Neural cell (in vitro differentiated cells): ENCODE results near the gene COL27A1. TPM values are rescaled to one million over a fixed set of nuclear protein-coding genes. Genes with fewer than 3 reads are reported as not detected.
"Not testable (repeated sequence)": the region's sequence is repeated elsewhere in the genome, so short reads cannot be mapped to it uniquely, and the experiment has no call there.

Source experiments
- H2AFZ ChIP-seq: fragments of 200-600, 300-800 bp; sonication (generic), shearing (Covaris generic); 2 replicates; pipeline ENCODE4 v1.6.0; 2014; ENCODE audit warnings: low read depth, mild to moderate bottlenecking, antibody characterized with exemption, low read length, moderate library complexity
- H3F3A ChIP-seq: fragments of 200-600 bp; shearing (Covaris generic); 2 replicates; pipeline ENCODE4 v1.6.1; 2016; ENCODE audit warnings: mild to moderate bottlenecking, moderate library complexity, mixed read lengths, antibody characterized with exemption, low read length; ENCODE audit not compliant: insufficient read depth, poor library complexity, severe bottlenecking
- H3K27ac ChIP-seq: fragments of 200-600, 300-800 bp; sonication (generic), shearing (Covaris generic); 2 replicates; pipeline ENCODE4 v1.5.1; 2014; ENCODE audit warnings: mild to moderate bottlenecking, low read length, moderate library complexity
- H3K27me3 ChIP-seq: fragments of 300-800, 200-600 bp; sonication (generic), shearing (Covaris generic); 2 replicates; pipeline ENCODE4 v1.6.0; 2014; ENCODE audit warnings: mild to moderate bottlenecking, low read depth, low read length, moderate library complexity; ENCODE audit not compliant: insufficient read depth
- H3K36me3 ChIP-seq: fragments of 300-800, 200-600 bp; sonication (generic), shearing (Covaris generic); 2 replicates; pipeline ENCODE4 v1.5.1; 2014; ENCODE audit warnings: mild to moderate bottlenecking, antibody characterized with exemption, low read length, moderate library complexity; ENCODE audit not compliant: insufficient read depth
- H3K4me2 ChIP-seq: fragments of 300-800, 200-600 bp; sonication (generic), shearing (Covaris generic); 2 replicates; pipeline ENCODE4 v1.6.0; 2014; ENCODE audit warnings: mild to moderate bottlenecking, low read length
- H3K4me3 ChIP-seq: fragments of 300-800, 200-600 bp; sonication (generic), shearing (Covaris generic); 2 replicates; pipeline ENCODE4 v1.5.1; 2014; ENCODE audit warnings: mild to moderate bottlenecking, low read length, moderate library complexity
- H3K79me2 ChIP-seq: fragments of 200-600 bp; shearing (Covaris generic); replicated peaks from 2 replicates; pipeline ENCODE4 v1.6.0; 2014; ENCODE audit warnings: mild to moderate bottlenecking, low read length, moderate library complexity; ENCODE audit not compliant: insufficient read depth
- H3K9ac ChIP-seq: fragments of 300-800, 200-600 bp; sonication (generic), shearing (Covaris generic); 2 replicates; pipeline ENCODE4 v1.6.1; 2016; ENCODE audit warnings: mild to moderate bottlenecking, low read length, mixed read lengths
- H3K9me2 ChIP-seq: fragments of 200-600 bp; shearing (Covaris generic); 2 replicates; pipeline ENCODE4 v1.6.1; 2016; ENCODE audit warnings: mild to moderate bottlenecking, low read length, mixed read lengths; ENCODE audit not compliant: insufficient read depth
- H3K9me3 ChIP-seq: fragments of 200-600, 300-800 bp; sonication (generic), shearing (Covaris generic); 2 replicates; pipeline ENCODE4 v1.6.1; 2016; ENCODE audit warnings: mild to moderate bottlenecking, mixed run types, low read length, moderate library complexity, mixed read lengths
- H4K20me1 ChIP-seq: fragments of 200-600 bp; shearing (Covaris generic); 2 replicates; pipeline ENCODE4 v1.6.1; 2016; ENCODE audit warnings: mild to moderate bottlenecking, mixed run types; ENCODE audit not compliant: insufficient read depth
- EP300 ChIP-seq: fragments of 450-650 bp; conservative IDR thresholded peaks from 2 replicates; pipeline ENCODE4 v1.6.1; 2014; ENCODE audit warnings: antibody characterized with exemption, mild to moderate bottlenecking, moderate library complexity; ENCODE audit not compliant: poor library complexity, severe bottlenecking
- EZH2 ChIP-seq: fragments of 200-600, 300-800 bp; shearing (Covaris generic), sonication (generic); IDR thresholded peaks from 2 replicates; pipeline ENCODE4 v1.6.1; 2014; ENCODE audit warnings: antibody characterized with exemption, low read length, borderline replicate concordance, mild to moderate bottlenecking; ENCODE audit not compliant: insufficient read depth, poor library complexity, severe bottlenecking
- MXI1 ChIP-seq: fragments of 450-650 bp; conservative IDR thresholded peaks from 2 replicates; pipeline ENCODE4 v1.6.1; 2014; ENCODE audit warnings: antibody characterized with exemption, mild to moderate bottlenecking; ENCODE audit not compliant: poor library complexity, severe bottlenecking
- RAD21 ChIP-seq: fragments of 450-650 bp; conservative IDR thresholded peaks from 2 replicates; pipeline ENCODE4 v1.6.1; 2014; ENCODE audit warnings: antibody characterized with exemption, mild to moderate bottlenecking, moderate library complexity
- REST ChIP-seq: IDR thresholded peaks from 2 replicates; pipeline ENCODE4 v1.6.1; 2012; ENCODE audit warnings: borderline replicate concordance
- SMC3 ChIP-seq: fragments of 450-650 bp; conservative IDR thresholded peaks from 2 replicates; pipeline ENCODE4 v1.6.1; 2014; ENCODE audit warnings: antibody characterized with exemption, mild to moderate bottlenecking, moderate library complexity; ENCODE audit not compliant: poor library complexity
- TAF1 ChIP-seq: IDR thresholded peaks from 2 replicates; pipeline ENCODE4 v1.6.1; 2012; ENCODE audit warnings: low read depth
- polyA plus RNA-seq: library from polyadenylated mRNA; depleted of rRNA; stranded (reverse); fragments of >200 nt; gene quantifications from 2 replicates; pipeline ENCODE4 v1.2.3, GENCODE V29; 2014
- TF ChIP-seq, protein P1 (sequence below): fragments of 450-650 bp; IDR thresholded peaks from 2 replicates; pipeline ENCODE4 v1.5.1; 2014; ENCODE audit warnings: antibody characterized with exemption, mild to moderate bottlenecking, moderate library complexity; ENCODE audit not compliant: poor library complexity, severe bottlenecking

Gene COL27A1
- polyA plus RNA-seq, 1 donor from 2014 or later, result 0.25 TPM

- Histone ChIP-seq H2AFZ (no peak overlapping the region), H3K9ac (no peak overlapping the region), H3K27me3 (no peaks in the 10 kb centered on the region), H3K9me3 (no peaks in the 10 kb centered on the region), H3K36me3 (no peaks in the 10 kb centered on the region), H3K4me2 (no peak overlapping the region), H4K20me1 (no peaks in the 10 kb centered on the region), H3K27ac (no peak overlapping the region), H3K79me2 (no peaks in the 10 kb centered on the region), H3K4me3 (no peak overlapping the region), H3K9me2 (no peaks in the 10 kb centered on the region), H3F3A (no peaks in the 10 kb centered on the region)
- TF ChIP-seq, protein P1, sequence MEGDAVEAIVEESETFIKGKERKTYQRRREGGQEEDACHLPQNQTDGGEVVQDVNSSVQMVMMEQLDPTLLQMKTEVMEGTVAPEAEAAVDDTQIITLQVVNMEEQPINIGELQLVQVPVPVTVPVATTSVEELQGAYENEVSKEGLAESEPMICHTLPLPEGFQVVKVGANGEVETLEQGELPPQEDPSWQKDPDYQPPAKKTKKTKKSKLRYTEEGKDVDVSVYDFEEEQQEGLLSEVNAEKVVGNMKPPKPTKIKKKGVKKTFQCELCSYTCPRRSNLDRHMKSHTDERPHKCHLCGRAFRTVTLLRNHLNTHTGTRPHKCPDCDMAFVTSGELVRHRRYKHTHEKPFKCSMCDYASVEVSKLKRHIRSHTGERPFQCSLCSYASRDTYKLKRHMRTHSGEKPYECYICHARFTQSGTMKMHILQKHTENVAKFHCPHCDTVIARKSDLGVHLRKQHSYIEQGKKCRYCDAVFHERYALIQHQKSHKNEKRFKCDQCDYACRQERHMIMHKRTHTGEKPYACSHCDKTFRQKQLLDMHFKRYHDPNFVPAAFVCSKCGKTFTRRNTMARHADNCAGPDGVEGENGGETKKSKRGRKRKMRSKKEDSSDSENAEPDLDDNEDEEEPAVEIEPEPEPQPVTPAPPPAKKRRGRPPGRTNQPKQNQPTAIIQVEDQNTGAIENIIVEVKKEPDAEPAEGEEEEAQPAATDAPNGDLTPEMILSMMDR, result no peak
- TF ChIP-seq TAF1 (no peak), MXI1 (no peak), SMC3 (no peak), REST (no peak), RAD21 (no peak), EZH2 (no peak), EP300 (no peak)
These were observed 175.3 kb downstream of the COL27A1 start for GRCh38 chr9:114330636-114331035.

- H3K9me2 ChIP-seq, H3K27me3 ChIP-seq, H2AFZ ChIP-seq, H3K79me2 ChIP-seq, H3K4me2 ChIP-seq, H3K27ac ChIP-seq, H4K20me1 ChIP-seq, H3K9me3 ChIP-seq, H3F3A ChIP-seq, H3K36me3 ChIP-seq, H3K4me3 ChIP-seq, H3K9ac ChIP-seq: not testable (repeated sequence)
These were observed 176.2 kb downstream of the COL27A1 start for GRCh38 chr9:114331229-114332195.

GRCh38 chr9:114332474-114333040, 177.2 kb downstream of the COL27A1 start:
- not testable (repeated sequence) for H3K9me2 ChIP-seq, H3F3A ChIP-seq, H2AFZ ChIP-seq, H3K4me3 ChIP-seq, H3K27me3 ChIP-seq, H3K27ac ChIP-seq, H3K36me3 ChIP-seq, H4K20me1 ChIP-seq, H3K79me2 ChIP-seq, H3K4me2 ChIP-seq, H3K9me3 ChIP-seq, H3K9ac ChIP-seq

DNA sequence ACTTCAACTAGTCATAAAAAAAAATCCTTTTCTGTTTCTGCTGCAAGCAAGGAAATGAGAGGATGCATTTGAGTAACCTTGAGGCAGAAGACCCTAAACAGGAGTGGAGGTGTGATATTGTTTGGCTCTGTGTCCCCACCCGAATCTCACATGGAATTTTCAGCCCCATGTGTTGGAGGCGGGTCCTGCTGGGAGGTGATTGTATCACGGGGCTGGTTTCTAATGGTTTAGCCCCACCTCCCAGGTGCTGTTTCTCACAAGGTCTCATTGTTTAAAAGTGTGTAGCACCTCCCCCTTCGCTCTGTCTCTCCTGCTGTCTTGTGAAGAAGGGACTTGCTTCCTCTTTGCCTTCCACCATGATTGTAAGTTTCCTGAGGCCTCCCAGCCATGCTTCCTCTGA, 178.4 kb downstream of the COL27A1 start:
- not testable (repeated sequence) for H3K79me2 ChIP-seq, H3K4me2 ChIP-seq, H3F3A ChIP-seq, H3K27ac ChIP-seq, H4K20me1 ChIP-seq, H3K9me3 ChIP-seq, H3K27me3 ChIP-seq, H3K9ac ChIP-seq, H2AFZ ChIP-seq, H3K4me3 ChIP-seq, H3K9me2 ChIP-seq, H3K36me3 ChIP-seq
